GM18505 (cell line): ENCODE results near the gene DBI.

Experiments used
- ATAC-seq: cut with Tn5 transposase; IDR thresholded peaks from one replicate; pipeline ENCODE4 v1.9.1; 2021; ENCODE audit not compliant: unreplicated experiment
- POLR2A ChIP-seq: IDR thresholded peaks from 4 replicates; pipeline ENCODE4 v1.6.1; 2011; ENCODE audit warnings: borderline replicate concordance; ENCODE audit not compliant: insufficient read depth, insufficient read length; ENCODE audit errors: extremely low read depth

Gene DBI

DNA sequence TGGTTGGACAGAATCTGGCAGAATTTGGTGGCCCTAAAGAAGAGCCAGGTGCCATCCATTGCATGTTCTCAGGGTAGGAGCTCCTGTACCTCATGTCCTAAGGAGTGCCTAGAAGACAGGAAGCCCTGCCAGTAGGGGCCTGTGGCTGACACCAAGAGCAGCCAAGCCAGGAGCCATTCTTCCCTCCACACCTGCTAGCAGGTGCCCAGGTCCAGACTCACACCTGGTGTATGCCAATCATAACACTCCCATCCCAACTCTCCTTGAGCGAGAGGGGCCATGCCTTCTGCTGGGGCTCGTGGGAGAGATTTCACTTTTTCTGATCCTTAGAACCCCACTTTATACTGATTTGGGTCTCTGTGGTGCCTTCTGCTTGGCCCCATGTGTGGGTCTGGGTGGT lies 38.4 kb downstream of the DBI start:
- no peak for ATAC-seq
- TF ChIP-seq POLR2A = no peak

DNA sequence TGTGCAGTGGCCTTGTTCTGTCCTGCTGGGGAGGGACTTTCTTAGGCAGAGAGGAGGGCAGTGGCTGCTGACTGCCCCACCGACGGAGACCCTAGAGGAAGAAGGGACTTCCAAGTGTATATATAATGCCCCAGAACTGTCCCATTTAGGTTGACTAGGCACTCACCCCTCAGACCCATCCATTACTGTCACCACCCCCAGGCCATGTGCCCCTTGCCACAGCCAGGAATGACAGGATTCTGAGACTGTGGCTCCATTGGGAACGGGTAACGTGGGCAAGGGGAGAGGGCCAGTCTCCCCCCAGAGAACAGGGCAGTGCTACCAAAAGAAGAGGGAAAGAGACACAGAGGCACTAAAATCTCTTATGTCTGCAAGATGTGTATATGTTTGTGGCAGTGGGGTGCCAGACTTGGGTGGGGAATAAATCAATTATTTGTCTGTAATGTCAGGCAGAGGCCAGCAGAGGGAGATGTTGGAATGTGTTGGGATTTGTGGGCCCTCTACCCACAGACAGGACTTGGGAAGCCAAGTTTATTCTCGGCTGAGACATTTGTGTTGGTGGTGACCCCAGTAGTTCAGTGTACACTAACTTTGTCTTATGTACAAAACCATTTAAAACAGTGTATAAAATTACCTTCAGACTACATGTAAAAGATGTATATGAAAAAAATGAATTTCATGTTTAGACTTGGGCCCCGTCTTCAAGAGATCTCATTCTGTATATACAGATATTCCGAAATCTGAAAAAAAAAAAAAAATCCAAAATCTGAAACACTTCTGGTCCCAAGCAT lies 40.8 kb downstream of the DBI start:
- no peak for TF ChIP-seq POLR2A
- no peak for ATAC-seq

DNA sequence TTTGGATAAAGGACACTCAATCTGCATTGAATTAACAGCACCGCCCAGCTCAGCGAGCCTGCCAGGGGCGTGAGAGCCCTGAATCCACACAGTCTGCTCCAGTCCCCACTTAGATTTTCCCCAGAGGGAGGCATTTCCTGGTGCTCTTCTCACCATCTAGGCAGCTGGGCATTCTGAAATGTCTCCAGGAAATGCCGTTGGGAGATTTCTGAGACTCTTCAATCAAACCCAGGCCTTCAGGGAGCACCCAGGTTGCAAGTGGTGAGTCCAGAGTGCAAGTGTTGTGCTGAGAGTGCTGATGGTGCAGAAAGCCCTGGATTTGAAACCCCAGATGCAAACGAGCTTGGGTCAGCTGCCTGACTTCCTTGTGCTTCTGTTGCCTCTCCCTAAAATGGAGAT lies 41.4 kb downstream of the DBI start:
- TF ChIP-seq POLR2A = no peak
- ATAC-seq = no peak

DNA sequence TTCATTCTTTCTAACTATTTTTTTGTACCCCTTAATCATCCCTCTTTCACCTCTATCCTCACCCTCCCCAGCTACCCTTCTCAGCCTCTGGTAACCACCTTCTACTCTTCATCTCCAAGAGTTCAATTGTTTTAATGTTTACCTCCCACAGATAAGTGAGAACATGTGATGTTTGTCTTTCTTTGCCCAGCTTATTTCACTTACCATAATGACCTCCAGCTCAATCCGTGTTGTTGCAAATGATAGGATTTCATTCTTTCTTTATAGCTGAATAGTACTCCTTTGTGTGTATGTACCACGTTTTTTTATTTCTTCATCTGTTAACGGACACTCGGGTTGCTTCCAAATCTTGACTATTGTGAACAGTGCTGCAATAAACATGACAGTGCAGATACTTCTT lies 42.7 kb downstream of the DBI start:
- no peak for ATAC-seq
- TF ChIP-seq POLR2A = no peak

DNA sequence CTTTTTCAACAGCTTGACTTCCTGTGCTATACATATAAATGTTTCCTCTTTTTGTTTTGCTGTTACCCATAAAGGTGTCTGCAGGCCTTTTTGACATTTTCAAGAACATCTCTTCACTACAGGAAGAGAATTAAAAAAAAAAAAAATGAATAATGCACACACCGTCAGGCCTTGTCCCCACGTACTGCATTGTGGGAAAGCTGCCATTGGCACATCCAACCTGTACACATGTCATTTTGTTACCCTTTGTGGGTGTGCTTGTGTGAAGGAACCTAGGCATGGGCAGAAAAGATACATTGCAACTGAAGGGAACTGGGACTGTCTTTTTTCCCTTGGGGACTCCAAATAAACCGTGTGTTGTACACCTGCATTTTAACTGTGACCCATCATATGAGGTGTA lies 48.1 kb downstream of the DBI start:
- no peak for TF ChIP-seq POLR2A
- ATAC-seq = no peak

DNA sequence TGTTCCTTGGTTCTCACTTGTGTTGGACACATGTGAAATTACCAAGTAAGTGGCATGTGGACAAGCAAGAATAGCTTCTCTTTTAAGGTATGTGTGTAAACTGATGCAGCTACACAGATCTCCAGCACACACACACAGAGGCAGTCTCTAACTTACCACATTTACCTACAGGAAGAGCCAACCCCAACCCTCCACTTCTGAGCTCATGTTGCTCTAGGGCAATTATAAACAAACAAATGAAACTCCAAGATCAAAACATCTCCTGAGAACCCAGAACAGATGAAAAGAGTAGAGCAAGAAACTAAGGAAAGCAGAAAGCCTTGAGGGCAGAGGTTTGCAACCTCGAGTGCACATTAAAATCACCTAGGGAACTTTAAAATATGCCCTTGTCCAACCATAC lies 48.9 kb downstream of the DBI start:
- no peak for ATAC-seq
- TF ChIP-seq POLR2A = no peak

DNA sequence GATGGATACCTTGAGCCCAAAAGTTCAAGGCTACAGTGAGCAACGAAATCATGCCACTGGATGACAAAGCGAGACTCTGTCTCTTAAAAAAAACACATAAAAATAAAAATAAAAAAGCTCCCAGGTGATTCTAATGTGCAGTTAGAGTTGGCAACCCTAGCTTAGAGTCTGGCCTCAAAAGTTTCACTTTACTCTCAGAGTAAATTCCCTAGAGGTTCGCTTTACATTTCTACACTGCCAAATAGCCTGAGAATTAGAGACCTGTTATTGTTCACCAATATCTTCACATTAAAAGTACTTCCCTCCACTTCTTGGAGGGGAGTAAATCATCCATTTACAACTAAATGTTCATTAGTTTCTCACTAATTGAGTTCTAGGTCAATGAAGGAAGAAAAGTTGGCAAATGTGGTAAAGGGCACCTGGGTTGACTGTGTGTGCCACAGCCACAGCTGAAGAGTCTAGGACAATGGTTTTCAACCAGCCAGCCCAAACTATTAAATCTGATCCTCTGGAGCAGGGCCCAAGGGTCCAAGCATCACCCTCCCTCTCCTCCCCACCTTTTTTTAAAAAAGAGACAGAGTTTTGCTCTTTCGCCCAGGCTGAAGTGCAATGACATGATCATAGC lies 49.6 kb downstream of the DBI start:
- TF ChIP-seq POLR2A = no peak
- no peak for ATAC-seq

DNA sequence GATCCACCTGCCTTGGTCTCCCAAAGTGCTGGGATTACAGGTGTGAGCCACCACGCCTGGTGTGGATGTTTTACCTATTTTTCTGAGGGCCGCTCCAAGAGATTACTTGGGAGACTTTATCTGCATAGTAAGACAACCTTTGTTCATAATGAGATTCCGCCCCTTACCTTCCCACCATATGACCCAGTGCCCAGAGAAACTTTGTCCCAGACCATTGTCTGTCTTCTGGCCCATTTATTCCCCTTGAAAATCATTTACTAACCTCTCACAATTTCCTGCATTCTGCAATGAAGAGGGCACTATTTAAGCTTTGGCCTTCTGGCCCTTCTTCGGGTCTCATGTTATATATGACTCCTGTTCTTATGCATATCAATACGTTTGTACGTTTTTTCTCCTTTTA lies 51.1 kb downstream of the DBI start:
- no peak for ATAC-seq

DNA sequence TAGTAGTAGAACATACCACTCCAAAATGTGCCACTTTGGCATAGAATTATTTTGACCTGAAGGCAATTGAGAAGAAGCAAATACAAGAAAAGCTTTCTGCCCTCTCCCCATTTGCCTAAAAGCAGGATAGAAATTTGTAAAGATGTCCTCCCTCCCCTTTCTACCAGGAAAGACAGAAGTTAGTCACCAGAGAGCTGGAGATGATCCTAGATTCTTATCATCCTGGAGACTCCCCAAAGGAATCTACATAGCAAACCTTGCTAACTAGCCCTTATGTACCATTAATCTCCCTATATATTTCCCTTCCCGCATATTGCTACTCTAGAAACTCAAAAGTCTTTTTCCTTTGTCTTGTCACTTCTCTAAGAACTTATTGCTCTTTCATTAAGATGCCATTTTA lies 52.3 kb downstream of the DBI start:
- TF ChIP-seq POLR2A = no peak
- ATAC-seq = no peak

More for the DNA sequence above, 51.1 kb downstream of the DBI start:
- TF ChIP-seq POLR2A = no peak

DNA sequence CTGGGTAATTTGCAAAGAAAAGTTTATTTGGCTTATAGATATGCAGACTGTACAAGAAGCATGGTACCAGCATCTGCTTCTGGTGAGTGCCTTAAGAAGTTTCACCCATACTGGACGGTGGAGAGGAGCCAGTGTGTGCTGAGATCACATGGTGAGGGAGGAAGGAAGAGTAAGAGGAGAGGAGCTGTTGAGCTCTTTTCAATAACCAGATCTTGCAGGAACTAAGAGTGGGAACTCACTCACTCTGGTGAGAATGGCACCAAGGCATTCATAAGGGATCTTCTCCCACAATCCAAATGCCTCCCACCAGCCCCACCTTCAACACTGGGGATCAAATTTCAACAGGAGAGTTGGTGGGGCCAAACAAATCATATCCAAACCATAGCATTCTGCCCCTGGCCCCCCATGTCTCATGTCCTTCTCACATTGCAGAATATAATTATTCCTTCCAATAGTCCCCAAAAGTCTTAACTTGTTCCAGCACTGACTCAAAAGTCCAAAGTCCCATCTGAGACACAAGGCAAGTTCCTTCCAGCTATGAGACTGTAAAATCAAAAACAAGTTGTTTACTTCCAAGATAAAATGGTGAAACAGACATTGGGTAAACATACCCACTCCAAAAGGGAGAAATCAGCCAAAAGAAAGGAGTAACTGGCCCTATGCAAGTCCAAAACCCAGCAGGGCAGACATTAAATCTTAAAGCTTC lies 53.2 kb downstream of the DBI start:
- no peak for ATAC-seq
- TF ChIP-seq POLR2A = no peak

DNA sequence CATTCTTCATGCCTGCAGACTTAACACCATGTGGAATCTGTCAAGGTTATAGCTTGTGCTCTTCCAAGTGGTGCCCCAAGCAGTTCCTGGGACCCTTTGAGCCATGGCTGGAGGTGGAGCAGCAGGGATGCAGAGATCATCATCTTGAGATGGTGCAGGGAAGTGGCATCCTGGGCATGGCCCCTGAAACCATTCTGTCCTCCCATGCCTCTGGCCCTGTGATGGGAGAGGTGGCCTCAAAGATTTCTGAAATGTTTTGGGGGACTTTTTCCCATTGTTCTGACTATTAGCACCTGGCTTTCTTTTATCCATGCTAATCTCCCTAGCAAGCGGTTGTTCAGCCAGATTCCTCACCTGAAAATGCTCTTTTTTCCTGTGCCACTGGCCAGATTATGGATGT lies 54.5 kb downstream of the DBI start:
- ATAC-seq = no peak
- no peak for TF ChIP-seq POLR2A

DNA sequence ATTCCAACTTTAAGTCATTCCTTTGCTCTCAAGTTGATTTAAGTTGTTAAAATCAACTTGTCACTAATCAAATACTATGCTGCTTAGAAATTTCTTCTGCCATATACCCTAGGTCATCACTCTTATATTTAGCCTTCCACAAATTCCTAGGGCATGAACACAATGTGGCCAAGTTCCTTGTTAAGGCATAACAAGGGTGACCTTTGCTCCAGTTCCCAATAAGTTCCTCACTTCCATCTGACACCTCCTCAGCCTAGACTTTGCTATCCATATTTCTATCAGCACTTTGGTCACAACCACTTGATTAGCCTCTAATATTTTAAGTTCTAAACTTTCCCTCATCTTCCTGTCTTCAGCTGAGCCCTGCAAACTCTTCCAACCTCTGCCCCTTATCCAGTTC lies 55.0 kb downstream of the DBI start:
- no peak for ATAC-seq
- no peak for TF ChIP-seq POLR2A
